A549 (cell line): ENCODE measurements around the gene PPP1R2.

Experiments
- CTCF ChIP-seq: fragments of >200 bp; sonication (Bioruptor Twin); formaldehyde crosslinking; IDR thresholded peaks from 3 replicates; pipeline ENCODE4 v1.5.1; 2016
- POLR2A ChIP-seq: IDR thresholded peaks from 2 replicates; pipeline ENCODE4 v1.6.1; 2012; ENCODE audit warnings: mild to moderate bottlenecking, low read length

GRCh38 chr3:195522254-195523023 lies 20.7 kb downstream of the PPP1R2 start:
- TF ChIP-seq CTCF (peak; percentile 77), POLR2A (no peak)
